Right atrium auricular region (tissue), 2 donors: ENCODE measurements around the gene PDIK1L. TPM values are rescaled to one million over a fixed set of nuclear protein-coding genes. Genes with fewer than 3 reads are reported as not detected.
"Not testable (repeated sequence)": the region's sequence is repeated elsewhere in the genome, so short reads cannot be mapped to it uniquely, and the experiment has no call there.

Experiments
- DNase-seq: peaks from one replicate; pipeline ENCODE4 v3.0.0-alpha.2; 2019; ENCODE audit warnings: low spot score
- H3K27ac ChIP-seq, 2 donors: fragments of 200-600 bp; sonication (generic); 1 replicate in 1 of 2; 2 replicates in 1 of 2; pipeline ENCODE4 v1.5.1; 2016 to 2019
- H3K27me3 ChIP-seq, 2 donors: fragments of 200-600 bp; sonication (generic); one replicate each; pipeline versions ENCODE4 v1.5.1 to v1.6.0; 2017 to 2019
- H3K36me3 ChIP-seq: fragments of 200-600 bp; sonication (generic); one replicate; pipeline ENCODE4 v1.5.1; 2016
- H3K4me1 ChIP-seq, 2 donors: fragments of 200-600 bp; sonication (generic); one replicate each; pipeline versions ENCODE4 v1.5.1 to v1.6.0; 2017 to 2019
- H3K4me3 ChIP-seq, 2 donors: fragments of 200-600 bp; sonication (generic); 1 replicate in 1 of 2; 2 replicates in 1 of 2; pipeline ENCODE4 v1.5.1; 2017 to 2019; ENCODE audit warnings: mild to moderate bottlenecking in 1 of 2, moderate library complexity in 1 of 2
- H3K9me3 ChIP-seq, 2 donors: fragments of 200-600 bp; sonication (generic); one replicate each; pipeline ENCODE4 v1.5.1; 2019
- CTCF ChIP-seq, 2 donors: fragments of 200-600 bp; sonication (generic); IDR thresholded peaks; one replicate each; pipeline ENCODE4 v1.5.1; 2019; ENCODE audit warnings: antibody characterized with exemption in 2 of 2
- total RNA-seq, 2 donors: library from RNA; depleted of rRNA; stranded (reverse); fragments of >200 nt; gene quantifications; one replicate each; pipeline ENCODE4 v1.1.0, GENCODE V29; 2016

PDIK1L gene
- total RNA-seq, 2 donors from 2014 or later, result 3.0 to 3.4 TPM

GRCh38 chr1:26098602-26099001, 13.0 kb upstream of the PDIK1L start:
- H3K4me1 ChIP-seq, result peaks cover 0 to 22% of the 10 kb centered on the region in 2 donors
- DNase-seq, result no peak
- no peak overlapping the region for H3K27ac ChIP-seq
- no peak overlapping the region for H3K4me3 ChIP-seq
- no peaks in the 10 kb centered on the region for H3K36me3 ChIP-seq
- no peaks in the 10 kb centered on the region for H3K27me3 ChIP-seq
- no peaks in the 10 kb centered on the region for H3K9me3 ChIP-seq
- no peak for TF ChIP-seq CTCF (IDR thresholded peaks at IDR 0.05)

GRCh38 chr1:26099780-26100179, 11.8 kb upstream of the PDIK1L start:
- peak overlapping the region in 1 of 2 donors; percentile 3 for H3K27ac ChIP-seq
- H3K27me3 ChIP-seq, result no peaks in the 10 kb centered on the region
- peaks cover 0 to 13% of the 10 kb centered on the region in 2 donors for H3K4me1 ChIP-seq
- no peaks in the 10 kb centered on the region for H3K9me3 ChIP-seq
- DNase-seq, result no peak
- TF ChIP-seq CTCF (IDR thresholded peaks at IDR 0.05), result no peak
- no peaks in the 10 kb centered on the region for H3K36me3 ChIP-seq
- no peak overlapping the region for H3K4me3 ChIP-seq

- H3K36me3 ChIP-seq, H3K27me3 ChIP-seq, H3K4me1 ChIP-seq, H3K9me3 ChIP-seq, H3K4me3 ChIP-seq, DNase-seq: not testable (repeated sequence)
- peak overlapping the region; percentile 3 to 35 for H3K27ac ChIP-seq
Measured at GRCh38 chr1:26100204-26100603, 11.4 kb upstream of the PDIK1L start.

GRCh38 chr1:26102119-26102518, 9.5 kb upstream of the PDIK1L start:
- no peaks in the 10 kb centered on the region for H3K27me3 ChIP-seq
- peaks cover 0 to 4% of the 10 kb centered on the region in 2 donors for H3K4me1 ChIP-seq
- H3K36me3 ChIP-seq, result no peaks in the 10 kb centered on the region
- no peak for TF ChIP-seq CTCF (IDR thresholded peaks at IDR 0.05)
- H3K4me3 ChIP-seq, result no peak overlapping the region
- no peaks in the 10 kb centered on the region for H3K9me3 ChIP-seq
- no peak overlapping the region for H3K27ac ChIP-seq
- no peak for DNase-seq

GRCh38 chr1:26102526-26102925, 9.1 kb upstream of the PDIK1L start:
- no peak for TF ChIP-seq CTCF (IDR thresholded peaks at IDR 0.05)
- no peaks in the 10 kb centered on the region for H3K27me3 ChIP-seq
- no peaks in the 10 kb centered on the region for H3K36me3 ChIP-seq
- H3K9me3 ChIP-seq, result no peaks in the 10 kb centered on the region
- DNase-seq, result no peak
- no peak overlapping the region for H3K4me3 ChIP-seq
- H3K27ac ChIP-seq, result no peak overlapping the region
- peaks cover 0 to 4% of the 10 kb centered on the region in 2 donors for H3K4me1 ChIP-seq

- H3K36me3 ChIP-seq, H3K9me3 ChIP-seq, H3K27ac ChIP-seq, H3K4me3 ChIP-seq, DNase-seq, H3K4me1 ChIP-seq, H3K27me3 ChIP-seq: not testable (repeated sequence)
- peak; percentile 4 to 33 for TF ChIP-seq CTCF (IDR thresholded peaks at IDR 0.05)
Measured at GRCh38 chr1:26105226-26105548, 6.4 kb upstream of the PDIK1L start.
